NT2/D1 (cell line): ENCODE measurements around the gene BATF.

Experiments
- SUZ12 ChIP-seq: IDR thresholded peaks from 2 replicates; pipeline ENCODE4 v1.6.1; 2011; ENCODE audit not compliant: insufficient read length, insufficient read depth; ENCODE audit errors: extremely low read depth
- YY1 ChIP-seq: IDR thresholded peaks from 2 replicates; pipeline ENCODE4 v1.6.1; 2011; ENCODE audit not compliant: insufficient read length, insufficient read depth
- ZNF274 ChIP-seq: IDR thresholded peaks from 2 replicates; pipeline ENCODE4 v1.6.1; 2011; ENCODE audit warnings: mild to moderate bottlenecking, low read depth, low read length

DNA sequence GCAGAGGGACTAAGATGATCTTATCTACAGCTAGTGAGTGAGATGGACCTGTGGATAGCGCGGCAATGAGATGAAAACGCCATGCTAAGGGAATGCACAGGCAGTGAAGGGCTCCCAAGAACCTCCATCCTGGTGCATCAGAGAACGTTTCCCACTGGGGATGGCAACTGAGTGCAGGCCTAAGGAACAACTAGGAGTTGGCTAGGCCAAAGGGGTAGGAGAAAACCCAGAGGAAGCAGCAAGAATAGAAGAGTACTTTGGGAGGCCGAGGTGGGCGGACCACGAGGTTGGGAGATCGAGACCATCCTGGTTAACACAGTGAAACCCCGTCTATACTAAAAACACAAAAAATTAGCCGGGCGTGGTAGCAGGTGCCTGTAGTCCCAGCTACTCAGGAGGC lies 24.6 kb upstream of the BATF start:
- TF ChIP-seq SUZ12 (no peak), ZNF274 (no peak), YY1 (no peak)
